Breast epithelium (tissue), 3 donors: ENCODE measurements around the gene NEK1.
"Not testable (repeated sequence)": the region's sequence is repeated elsewhere in the genome, so short reads cannot be mapped to it uniquely, and the experiment has no call there.

Source experiments
- CTCF ChIP-seq, 3 donors: fragments of 450-650 bp; IDR thresholded peaks; one replicate each; pipeline ENCODE4 v1.5.1; 2016 to 2017; ENCODE audit warnings: antibody characterized with exemption in 3 of 3, mild to moderate bottlenecking in 3 of 3, moderate library complexity in 3 of 3
- POLR2A ChIP-seq: fragments of 450-650 bp; IDR thresholded peaks from one replicate; pipeline ENCODE4 v1.6.1; 2016; ENCODE audit warnings: antibody characterized with exemption, mild to moderate bottlenecking, moderate library complexity
- POLR2AphosphoS5 ChIP-seq, 3 donors: sonication (generic); formaldehyde crosslinking; IDR thresholded peaks; one replicate each; pipeline ENCODE4 v1.6.1; 2017; ENCODE audit warnings: antibody characterized with exemption in 3 of 3

DNA sequence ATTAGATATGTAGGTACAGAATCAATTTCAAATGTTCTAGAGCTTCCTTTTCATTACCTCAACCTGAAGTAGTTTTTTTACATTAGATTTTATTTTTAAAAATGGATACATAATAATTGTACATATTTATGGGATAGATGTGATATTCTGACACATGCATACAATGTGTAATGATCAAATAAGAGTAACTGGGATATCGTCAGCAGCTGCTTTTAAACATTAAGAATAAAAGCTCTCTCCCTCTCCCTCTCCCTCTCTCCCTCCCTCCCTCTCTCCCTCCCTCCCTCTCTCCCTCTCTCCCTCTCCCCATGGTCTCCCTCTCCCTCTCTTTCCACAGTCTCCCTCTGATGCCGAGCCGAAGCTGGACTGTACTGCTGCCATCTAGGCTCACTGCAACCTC is 43.2 kb downstream of the NEK1 start:
- TF ChIP-seq CTCF (IDR thresholded peaks at IDR 0.05); POLR2AphosphoS5 (IDR thresholded peaks at IDR 0.05); POLR2A: not testable (repeated sequence)
